ENCODE measurements around the gene SYT3.

DNA sequence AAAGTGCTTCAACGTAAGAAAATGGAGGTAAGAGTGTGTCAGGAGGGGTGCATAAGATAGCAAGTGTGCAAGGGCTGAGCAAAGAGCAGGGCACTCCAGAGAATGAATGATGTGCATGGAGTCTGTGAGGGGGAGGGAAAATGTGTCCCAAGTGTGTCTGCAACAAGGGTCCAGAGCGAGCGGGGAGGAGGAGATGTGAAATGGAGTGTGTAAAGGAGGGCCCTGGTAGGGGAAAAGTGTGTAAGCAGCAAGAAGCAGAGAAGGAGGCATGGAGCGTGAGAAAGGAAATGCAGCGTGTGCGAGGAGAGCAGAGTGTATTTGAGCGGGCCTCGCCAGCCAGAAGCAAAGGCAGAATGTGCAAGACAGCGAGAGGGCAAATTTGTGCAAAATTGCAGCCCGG lies 21.3 kb upstream of the SYT3 start:
- TF ChIP-seq, protein P1, sequence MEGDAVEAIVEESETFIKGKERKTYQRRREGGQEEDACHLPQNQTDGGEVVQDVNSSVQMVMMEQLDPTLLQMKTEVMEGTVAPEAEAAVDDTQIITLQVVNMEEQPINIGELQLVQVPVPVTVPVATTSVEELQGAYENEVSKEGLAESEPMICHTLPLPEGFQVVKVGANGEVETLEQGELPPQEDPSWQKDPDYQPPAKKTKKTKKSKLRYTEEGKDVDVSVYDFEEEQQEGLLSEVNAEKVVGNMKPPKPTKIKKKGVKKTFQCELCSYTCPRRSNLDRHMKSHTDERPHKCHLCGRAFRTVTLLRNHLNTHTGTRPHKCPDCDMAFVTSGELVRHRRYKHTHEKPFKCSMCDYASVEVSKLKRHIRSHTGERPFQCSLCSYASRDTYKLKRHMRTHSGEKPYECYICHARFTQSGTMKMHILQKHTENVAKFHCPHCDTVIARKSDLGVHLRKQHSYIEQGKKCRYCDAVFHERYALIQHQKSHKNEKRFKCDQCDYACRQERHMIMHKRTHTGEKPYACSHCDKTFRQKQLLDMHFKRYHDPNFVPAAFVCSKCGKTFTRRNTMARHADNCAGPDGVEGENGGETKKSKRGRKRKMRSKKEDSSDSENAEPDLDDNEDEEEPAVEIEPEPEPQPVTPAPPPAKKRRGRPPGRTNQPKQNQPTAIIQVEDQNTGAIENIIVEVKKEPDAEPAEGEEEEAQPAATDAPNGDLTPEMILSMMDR (IDR thresholded peaks at IDR 0.05): no peak
- no peak for TF ChIP-seq POLR2AphosphoS5 (IDR thresholded peaks at IDR 0.05)
- TF ChIP-seq POLR2A (IDR thresholded peaks at IDR 0.05): no peak
- no peak for TF ChIP-seq EP300 (IDR thresholded peaks at IDR 0.05)

Data from sigmoid colon (tissue), 4 donors.